ENCODE data around the gene ZNF467.

DNA sequence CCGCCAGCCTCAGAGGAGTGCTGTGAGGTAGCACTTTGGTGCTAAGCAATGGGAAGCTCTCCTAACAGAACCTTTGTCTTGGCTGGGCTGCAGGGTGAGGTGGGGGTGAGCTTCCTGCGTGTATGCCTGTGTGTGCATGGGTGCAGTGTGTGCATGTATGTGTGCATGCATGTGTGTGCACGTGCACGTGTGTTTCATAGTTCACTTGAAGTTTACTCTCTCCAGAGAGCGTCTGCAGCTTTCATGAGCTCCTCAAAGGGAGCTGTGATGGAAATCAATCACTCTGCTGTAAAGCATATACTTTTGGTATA lies 4.9 kb upstream of the ZNF467 start:
- TF ChIP-seq POLR2A (IDR thresholded peaks at IDR 0.05) (no peak), EP300 (IDR thresholded peaks at IDR 0.05) (no peak)
- TF ChIP-seq, protein P1, sequence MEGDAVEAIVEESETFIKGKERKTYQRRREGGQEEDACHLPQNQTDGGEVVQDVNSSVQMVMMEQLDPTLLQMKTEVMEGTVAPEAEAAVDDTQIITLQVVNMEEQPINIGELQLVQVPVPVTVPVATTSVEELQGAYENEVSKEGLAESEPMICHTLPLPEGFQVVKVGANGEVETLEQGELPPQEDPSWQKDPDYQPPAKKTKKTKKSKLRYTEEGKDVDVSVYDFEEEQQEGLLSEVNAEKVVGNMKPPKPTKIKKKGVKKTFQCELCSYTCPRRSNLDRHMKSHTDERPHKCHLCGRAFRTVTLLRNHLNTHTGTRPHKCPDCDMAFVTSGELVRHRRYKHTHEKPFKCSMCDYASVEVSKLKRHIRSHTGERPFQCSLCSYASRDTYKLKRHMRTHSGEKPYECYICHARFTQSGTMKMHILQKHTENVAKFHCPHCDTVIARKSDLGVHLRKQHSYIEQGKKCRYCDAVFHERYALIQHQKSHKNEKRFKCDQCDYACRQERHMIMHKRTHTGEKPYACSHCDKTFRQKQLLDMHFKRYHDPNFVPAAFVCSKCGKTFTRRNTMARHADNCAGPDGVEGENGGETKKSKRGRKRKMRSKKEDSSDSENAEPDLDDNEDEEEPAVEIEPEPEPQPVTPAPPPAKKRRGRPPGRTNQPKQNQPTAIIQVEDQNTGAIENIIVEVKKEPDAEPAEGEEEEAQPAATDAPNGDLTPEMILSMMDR (IDR thresholded peaks at IDR 0.05), result no peak
